NCI-H146 treated with DMSO at 0.1 percent for 48 hours (cell line): ENCODE results near the gene MYRIP.
"Not testable (repeated sequence)": the region's sequence is repeated elsewhere in the genome, so short reads cannot be mapped to it uniquely, and the experiment has no call there.

ENCODE experiments used
- DNase-seq: peaks from one replicate; lab custom pipeline; 2025; ENCODE audit not compliant: unreplicated experiment; lab: John Stamatoyannopoulos, UW

MYRIP gene

DNA sequence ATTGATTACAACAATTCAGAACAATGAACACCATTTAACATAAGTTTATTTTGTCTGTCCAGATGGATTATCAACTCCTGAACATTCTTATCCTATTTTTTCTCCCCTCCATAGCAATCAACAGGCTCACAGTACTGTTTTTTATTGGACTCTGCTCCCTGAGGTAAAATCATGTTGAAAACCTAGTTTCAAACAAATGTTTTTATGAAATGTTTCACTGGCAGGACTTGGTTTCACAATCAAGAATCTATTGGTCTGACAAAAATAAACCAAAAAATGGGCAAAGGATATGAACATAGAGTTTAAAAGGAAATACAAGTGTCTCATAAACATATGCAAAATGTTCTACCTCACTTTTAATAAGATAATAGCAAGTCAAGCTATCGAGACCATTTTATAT is 2.6 kb upstream of the MYRIP start:
- DNase-seq = no peak

DNA sequence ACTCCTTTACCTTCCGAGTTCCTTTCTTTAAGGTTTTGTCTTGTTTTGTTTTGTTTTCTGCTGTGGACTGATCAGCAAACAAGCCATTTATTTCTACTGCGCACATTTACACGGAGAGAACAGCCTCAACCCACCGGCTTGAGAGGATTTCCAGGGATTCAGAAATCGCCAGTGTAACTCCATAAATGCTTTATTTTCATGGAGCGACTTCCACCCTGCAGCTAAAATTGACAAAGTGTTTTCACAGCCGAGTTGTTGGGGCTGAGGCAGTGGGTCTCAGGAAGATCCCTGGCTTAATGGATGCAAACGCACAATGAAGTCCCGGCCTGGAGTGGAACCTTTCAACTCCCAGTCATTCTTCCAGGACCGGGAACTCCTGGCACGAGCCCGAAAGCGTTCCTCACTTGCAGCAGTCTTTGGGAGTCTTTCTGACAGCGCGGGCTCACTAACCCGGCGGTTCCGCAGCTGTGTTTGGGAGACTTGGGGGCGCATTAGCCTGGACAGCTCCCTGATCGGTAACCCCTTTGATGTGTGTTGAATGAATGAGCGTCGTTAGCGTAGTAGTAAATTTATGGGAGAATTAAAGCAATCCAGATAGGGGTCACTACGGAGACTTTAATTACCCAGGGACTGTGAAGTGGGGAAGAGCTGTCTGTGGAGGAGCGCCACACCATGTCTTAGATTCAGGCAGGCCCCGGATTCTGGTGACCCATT is 785 bp upstream of the MYRIP start:
- DNase-seq = no peak

DNA sequence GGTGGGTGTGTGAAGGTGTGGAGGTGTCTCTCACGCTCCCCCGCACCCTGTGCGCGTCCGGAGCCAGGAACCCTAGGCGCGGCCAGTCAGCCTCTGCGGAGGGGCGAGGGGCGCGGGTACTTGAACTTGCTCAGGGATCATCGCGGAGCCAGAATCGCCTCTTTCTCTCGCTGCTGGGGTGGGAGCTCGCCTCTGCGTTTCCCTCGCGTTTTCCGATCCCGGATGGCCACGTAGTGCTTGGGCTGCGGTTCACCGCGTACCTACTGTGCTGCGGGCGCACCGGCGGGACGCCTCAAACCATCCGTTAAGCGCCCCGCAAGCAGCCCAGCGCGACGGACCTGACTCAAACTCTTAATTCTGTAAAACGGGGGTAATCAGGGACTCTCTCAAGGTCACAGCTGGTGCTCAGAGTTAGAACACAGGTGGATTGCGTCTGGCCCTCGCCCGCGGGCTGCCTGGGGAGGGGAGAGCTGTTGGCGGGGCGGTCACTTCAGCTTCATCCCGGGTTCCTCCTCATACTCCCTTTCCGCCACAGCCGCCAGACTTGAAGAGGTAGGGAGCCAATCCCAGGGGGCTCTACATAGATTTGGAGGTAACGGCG is 686 bp downstream of the MYRIP start:
- no peak for DNase-seq

- DNase-seq = no peak
Measured at GRCh38 chr3:39810647-39811161, 1.3 kb downstream of the MYRIP start.

DNA sequence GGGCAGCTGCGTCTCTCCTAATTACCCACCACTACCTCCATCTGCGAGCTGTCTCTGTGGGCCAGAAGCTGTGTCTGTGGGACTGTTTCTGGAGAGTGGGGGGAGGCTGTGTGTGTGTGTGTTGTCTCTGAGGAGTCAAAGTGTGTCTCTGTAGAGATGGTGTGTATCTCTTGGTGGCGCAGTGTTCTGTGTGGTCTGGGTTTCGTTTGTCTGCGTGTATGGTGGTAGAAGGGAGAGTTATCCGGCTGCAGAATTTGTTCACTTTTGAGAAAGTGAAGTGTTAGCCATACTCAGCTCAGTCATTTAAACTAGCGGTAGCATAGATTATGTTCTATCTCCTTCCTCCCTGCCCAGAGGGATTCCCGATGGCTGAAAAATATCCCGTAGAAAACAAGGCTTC is 2.2 kb downstream of the MYRIP start:
- DNase-seq = no peak

DNA sequence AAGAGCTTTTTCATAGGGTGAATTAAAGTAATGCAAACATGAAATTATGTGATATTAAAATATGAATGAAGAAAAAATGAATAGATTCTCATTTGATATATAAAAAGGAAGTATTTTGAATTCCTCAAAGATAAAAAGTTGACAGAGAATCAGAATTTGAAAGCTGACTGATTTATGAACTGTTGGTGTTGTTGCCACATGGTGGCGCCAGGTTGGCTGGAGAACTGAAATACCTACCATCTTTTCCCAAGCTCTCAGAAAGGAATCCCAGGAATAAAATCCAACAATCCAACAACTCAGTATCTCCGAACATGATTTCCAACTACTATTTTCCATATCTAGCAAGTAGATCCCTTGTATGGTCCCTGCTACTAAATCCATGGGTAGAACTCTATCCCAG is 3.1 kb downstream of the MYRIP start:
- no peak for DNase-seq

GRCh38 chr3:39814007-39814406 is 4.6 kb downstream of the MYRIP start:
- no peak for DNase-seq

- no peak for DNase-seq
Measured at GRCh38 chr3:39819899-39820298, 10.5 kb downstream of the MYRIP start.

- DNase-seq = not testable (repeated sequence)
Measured at GRCh38 chr3:39833764-39834163, 24.4 kb downstream of the MYRIP start.

- DNase-seq = no peak
Measured at GRCh38 chr3:39839484-39839883, 30.1 kb downstream of the MYRIP start.

- DNase-seq = no peak
Measured at GRCh38 chr3:39843440-39843839, 34.0 kb downstream of the MYRIP start.

DNA sequence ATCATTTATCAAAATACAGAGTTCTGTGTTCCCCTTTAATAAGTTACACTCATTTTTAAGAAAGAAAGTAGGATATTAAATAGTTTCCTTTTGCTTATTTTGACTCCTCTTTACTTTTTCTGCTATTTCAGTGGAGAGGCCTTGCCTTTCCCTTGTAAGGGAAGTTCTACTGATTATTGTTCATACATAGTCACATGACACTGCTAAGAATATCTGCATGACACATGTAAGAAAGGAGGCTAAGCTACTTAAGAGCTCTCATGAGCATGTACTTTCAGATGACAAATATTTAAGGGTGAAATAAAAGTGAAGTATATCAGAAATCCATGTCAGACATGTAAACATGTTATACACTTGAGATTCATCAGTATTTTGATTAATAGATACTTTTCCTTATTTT is 39.0 kb downstream of the MYRIP start:
- DNase-seq = no peak

- DNase-seq = peak; percentile 39
Measured at GRCh38 chr3:39849992-39850715, 40.7 kb downstream of the MYRIP start.

GRCh38 chr3:39850716-39851032 is 41.3 kb downstream of the MYRIP start:
- DNase-seq = peak; percentile 37

DNA sequence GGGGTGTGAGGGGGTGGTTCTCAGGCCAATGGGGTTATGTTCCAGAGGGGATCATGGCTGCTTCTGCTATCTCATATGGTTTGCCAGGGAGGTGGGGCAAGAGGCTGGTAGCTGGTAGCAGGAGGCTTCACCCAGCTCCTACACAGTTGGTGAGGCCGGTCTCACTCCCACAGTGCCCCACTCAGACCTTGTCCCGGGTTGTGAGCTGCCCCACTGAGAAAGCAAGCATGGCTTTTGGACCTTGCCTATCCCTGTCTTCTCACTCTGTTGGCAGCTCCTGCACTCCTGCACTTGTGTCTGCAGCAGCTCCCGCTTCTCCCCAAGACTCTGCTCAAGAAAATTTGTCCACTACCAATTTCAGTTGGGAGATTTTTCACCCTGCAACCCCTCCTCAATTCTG is 46.1 kb downstream of the MYRIP start:
- DNase-seq = no peak

DNA sequence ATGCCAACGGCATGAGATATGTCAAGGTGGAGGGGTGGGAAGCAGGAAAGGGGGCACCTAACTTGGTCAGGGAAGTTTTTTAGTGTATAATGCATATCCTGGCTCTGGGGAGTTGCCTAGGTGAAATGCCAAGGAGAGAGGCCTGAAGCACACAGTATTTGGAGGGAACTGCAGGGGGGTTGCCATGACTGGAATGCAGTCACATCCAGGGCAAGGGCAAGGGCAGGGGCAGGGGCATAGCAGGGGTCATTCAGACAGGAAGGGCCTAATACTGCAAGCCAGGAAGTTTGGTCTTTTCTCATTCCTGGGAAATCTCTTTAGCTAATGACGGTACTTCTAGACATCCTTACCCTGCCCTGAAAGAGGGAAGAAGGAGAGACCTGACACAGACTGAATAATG is 60.5 kb downstream of the MYRIP start:
- DNase-seq = no peak

GRCh38 chr3:39870706-39871105 is 61.3 kb downstream of the MYRIP start:
- DNase-seq = no peak

GRCh38 chr3:39879581-39879980 is 70.2 kb downstream of the MYRIP start:
- no peak for DNase-seq

GRCh38 chr3:39882111-39882510 is 72.7 kb downstream of the MYRIP start:
- no peak for DNase-seq

DNA sequence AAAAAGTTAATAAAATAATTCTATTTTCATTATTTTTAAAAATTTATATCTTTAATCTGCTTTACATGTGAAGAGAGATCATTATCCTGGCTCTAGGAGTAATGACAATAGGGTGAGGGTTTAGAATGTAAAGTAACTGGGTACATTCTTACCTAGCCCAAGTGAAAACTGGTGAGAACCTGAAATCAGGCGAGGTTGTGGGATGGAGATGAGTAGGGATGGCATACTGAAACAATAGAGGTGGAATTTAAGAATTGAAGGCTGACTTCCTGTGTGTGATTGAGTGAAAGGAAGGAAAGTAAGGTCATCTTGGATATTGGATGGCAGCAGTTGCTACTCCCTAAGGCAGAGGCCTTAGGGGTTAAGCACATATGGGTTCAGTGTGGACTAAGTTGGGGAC is 82.7 kb downstream of the MYRIP start:
- DNase-seq = no peak

DNA sequence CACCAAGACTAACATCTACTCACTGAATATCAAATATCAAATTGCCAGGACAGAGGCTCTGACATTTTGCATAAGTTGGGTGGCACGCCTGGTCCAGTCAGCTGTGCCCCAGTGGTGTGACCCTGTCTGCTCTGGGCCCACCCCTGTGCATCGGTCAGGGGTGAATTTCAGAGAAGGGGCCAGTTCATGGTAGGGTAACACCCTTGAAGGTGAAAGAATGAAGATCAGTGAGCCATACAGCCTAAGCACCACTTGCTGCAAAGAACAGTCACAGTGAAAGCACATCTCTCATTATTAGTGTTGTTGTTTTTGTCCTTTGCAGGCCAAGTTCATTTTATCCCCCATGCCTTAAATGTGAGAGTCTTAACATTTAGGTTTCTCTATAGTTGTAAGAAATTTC is 86.8 kb downstream of the MYRIP start:
- DNase-seq = no peak

DNA sequence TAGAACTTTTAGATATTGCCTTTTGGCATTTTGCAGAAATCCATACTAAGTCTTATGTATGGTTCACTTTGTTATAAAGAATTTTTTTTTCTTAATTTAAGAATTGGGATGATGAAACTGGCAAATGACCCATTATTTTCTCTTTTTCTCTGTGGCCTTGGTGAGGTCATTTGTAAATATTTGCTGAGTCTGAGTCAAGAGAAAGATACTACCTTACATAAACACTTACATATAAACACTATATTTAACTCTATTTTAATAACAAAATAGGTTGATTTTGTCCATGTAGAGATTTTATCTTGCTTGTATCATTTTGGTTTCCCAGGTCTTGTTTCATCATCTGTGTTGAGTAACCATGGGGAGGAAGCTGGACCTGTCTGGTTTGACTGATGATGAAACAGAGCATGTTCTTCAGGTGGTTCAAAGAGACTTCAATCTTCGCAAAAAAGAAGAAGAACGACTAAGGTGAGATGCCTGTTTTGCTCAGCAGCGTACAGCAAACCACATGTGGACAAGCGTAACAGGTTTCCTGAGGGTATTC is 91.1 kb downstream of the MYRIP start:
- no peak for DNase-seq
